Hepatocyte (in vitro differentiated cells): Measurements from ENCODE around the gene RNF144B. TPM values are rescaled to one million over a fixed set of nuclear protein-coding genes. Genes with fewer than 3 reads are reported as not detected.
"Not testable (repeated sequence)": the region's sequence is repeated elsewhere in the genome, so short reads cannot be mapped to it uniquely, and the experiment has no call there.

Source experiments
- DNase-seq: peaks from one replicate; pipeline ENCODE4 v3.0.0-alpha.2; 2016; ENCODE audit warnings: low spot score
- H2AFZ ChIP-seq: fragments of 200-600 bp; sonication (generic); 2 replicates; pipeline ENCODE4 v1.6.0; 2016; ENCODE audit warnings: antibody characterized with exemption, mild to moderate bottlenecking
- H3K27ac ChIP-seq: fragments of 200-600 bp; sonication (generic); 2 replicates; pipeline ENCODE4 v1.5.1; 2016; ENCODE audit warnings: mild to moderate bottlenecking
- H3K27me3 ChIP-seq: fragments of 200-600 bp; sonication (generic); 2 replicates; pipeline ENCODE4 v1.6.1; 2016
- H3K36me3 ChIP-seq: fragments of 200-600 bp; sonication (generic); replicated peaks from 2 replicates; pipeline ENCODE4 v1.5.1; 2016; ENCODE audit warnings: low read depth; ENCODE audit not compliant: insufficient read depth
- H3K4me1 ChIP-seq: fragments of 200-600 bp; sonication (generic); 2 replicates; pipeline ENCODE4 v1.5.1; 2016; ENCODE audit warnings: mild to moderate bottlenecking, moderate library complexity; ENCODE audit not compliant: insufficient read depth
- H3K4me2 ChIP-seq: fragments of 200-600 bp; sonication (generic); 2 replicates; pipeline ENCODE4 v1.6.0; 2016
- H3K4me3 ChIP-seq: fragments of 200-600 bp; sonication (generic); 2 replicates; pipeline ENCODE4 v1.5.1; 2016; ENCODE audit warnings: mild to moderate bottlenecking
- H3K79me2 ChIP-seq: fragments of 200-600 bp; sonication (generic); 2 replicates; pipeline ENCODE4 v1.6.0; 2017; ENCODE audit warnings: mild to moderate bottlenecking
- H3K9me2 ChIP-seq: fragments of 200-600 bp; sonication (generic); replicated peaks from 2 replicates; pipeline ENCODE4 v1.6.0; 2017; ENCODE audit warnings: mild to moderate bottlenecking; ENCODE audit not compliant: insufficient read depth
- H3K9me3 ChIP-seq: fragments of 200-600 bp; sonication (generic); 2 replicates; pipeline ENCODE4 v1.5.1; 2016; ENCODE audit warnings: low read depth, mild to moderate bottlenecking
- H4K20me1 ChIP-seq: fragments of 200-600 bp; sonication (generic); 2 replicates; pipeline ENCODE4 v1.6.0; 2016; ENCODE audit warnings: mild to moderate bottlenecking; ENCODE audit not compliant: insufficient read depth, poor library complexity, severe bottlenecking
- CTCF ChIP-seq: fragments of 200-600 bp; sonication (generic); IDR thresholded peaks from 2 replicates; pipeline ENCODE4 v1.5.1; 2016; ENCODE audit warnings: antibody characterized with exemption, mild to moderate bottlenecking; ENCODE audit not compliant: poor library complexity
- EZH2 ChIP-seq: fragments of 200-600 bp; sonication (generic); IDR thresholded peaks from 2 replicates; pipeline ENCODE4 v1.6.1; 2016; ENCODE audit warnings: antibody characterized with exemption, mild to moderate bottlenecking, borderline replicate concordance
- EZH2phosphoT487 ChIP-seq: fragments of 200-600 bp; sonication (generic); IDR thresholded peaks from one replicate; pipeline ENCODE4 v1.6.1; 2018; ENCODE audit warnings: antibody characterized with exemption, mild to moderate bottlenecking, low read depth, moderate library complexity; ENCODE audit not compliant: unreplicated experiment, severe bottlenecking
- WGBS: methylation state at CpG from one replicate; pipeline ENCODE4 v1.1.6; 2016; ENCODE audit warnings: low lambda C conversion rate; ENCODE audit errors: missing lambda C conversion rate; 5-methylcytosine and 5-hydroxymethylcytosine counted together
- polyA plus RNA-seq: library from polyadenylated mRNA; unstranded; fragments of >200 nt; fragmentation: Nextera tagmentation; extraction: Ambion mirVana; gene quantifications from 2 replicates; pipeline ENCODE4 v1.2.1, GENCODE V29; 2016
- total RNA-seq: library from RNA; depleted of rRNA; stranded (reverse); fragments of >200 nt; gene quantifications from 2 replicates; pipeline ENCODE4 v1.2.3, GENCODE V29; 2014

Gene RNF144B
- total and polyA plus RNA-seq, 2 experiments from 2014 or later = 0.37 to 2.2 TPM

- H3K4me3 ChIP-seq = no peak overlapping the region
- no peak overlapping the region for H3K4me2 ChIP-seq
- no peaks in the 10 kb centered on the region for H3K79me2 ChIP-seq
- no peaks in the 10 kb centered on the region for H3K27me3 ChIP-seq
- H3K9me3 ChIP-seq = no peaks in the 10 kb centered on the region
- no peaks in the 10 kb centered on the region for H4K20me1 ChIP-seq
- H3K4me1 ChIP-seq = no peaks in the 10 kb centered on the region
- no peaks in the 10 kb centered on the region for H3K9me2 ChIP-seq
- WGBS = 71% methylated on average over 2 of the region's 2 CpGs
- DNase-seq = no peak
- TF ChIP-seq CTCF (no peak), EZH2 (no peak), EZH2phosphoT487 (no peak)
- H3K36me3 ChIP-seq = no peaks in the 10 kb centered on the region
- H3K27ac ChIP-seq = no peak overlapping the region
- H2AFZ ChIP-seq = no peak overlapping the region
Measured at GRCh38 chr6:18352842-18353241, 34.3 kb upstream of the RNF144B start.

- DNase-seq = no peak
- H3K4me1 ChIP-seq = no peaks in the 10 kb centered on the region
- H3K4me2 ChIP-seq = no peak overlapping the region
- H3K36me3 ChIP-seq = no peaks in the 10 kb centered on the region
- H3K79me2 ChIP-seq = no peaks in the 10 kb centered on the region
- no peak overlapping the region for H3K27ac ChIP-seq
- TF ChIP-seq EZH2 (no peak), CTCF (no peak), EZH2phosphoT487 (no peak)
- H3K9me2 ChIP-seq = no peaks in the 10 kb centered on the region
- 96% methylated on average over 2 of the region's 2 CpGs for WGBS
- no peaks in the 10 kb centered on the region for H3K9me3 ChIP-seq
- no peaks in the 10 kb centered on the region for H3K27me3 ChIP-seq
- H2AFZ ChIP-seq = no peak overlapping the region
- no peaks in the 10 kb centered on the region for H4K20me1 ChIP-seq
- H3K4me3 ChIP-seq = no peak overlapping the region
Measured at GRCh38 chr6:18353251-18353650, 33.9 kb upstream of the RNF144B start.

GRCh38 chr6:18357546-18357945, 29.6 kb upstream of the RNF144B start:
- not testable (repeated sequence) for H2AFZ ChIP-seq, H4K20me1 ChIP-seq, H3K9me2 ChIP-seq, H3K4me1 ChIP-seq, H3K36me3 ChIP-seq, H3K79me2 ChIP-seq, H3K27me3 ChIP-seq, H3K27ac ChIP-seq, DNase-seq, H3K4me3 ChIP-seq, H3K4me2 ChIP-seq, H3K9me3 ChIP-seq
- 82% methylated on average over 4 of the region's 4 CpGs for WGBS

GRCh38 chr6:18359237-18359885, 27.8 kb upstream of the RNF144B start:
- Histone ChIP-seq H3K4me1 (no peaks in the 10 kb centered on the region), H2AFZ (no peak overlapping the region), H4K20me1 (no peaks in the 10 kb centered on the region), H3K9me2 (no peaks in the 10 kb centered on the region), H3K27ac (no peak overlapping the region), H3K4me3 (no peak overlapping the region), H3K27me3 (no peaks in the 10 kb centered on the region), H3K36me3 (no peaks in the 10 kb centered on the region), H3K4me2 (no peak overlapping the region), H3K9me3 (no peaks in the 10 kb centered on the region), H3K79me2 (no peaks in the 10 kb centered on the region)
- 70% methylated on average over 1 of the region's 1 CpG for WGBS
- TF ChIP-seq EZH2phosphoT487 = no peak
- no peak for DNase-seq
